ENCODE data around the gene AKAP13. TPM values are rescaled to one million over a fixed set of nuclear protein-coding genes. Genes with fewer than 3 reads are reported as not detected.

AKAP13 gene
- total RNA-seq, 1 donor from 2014 or later, result 145 TPM

GRCh38 chr15:85557385-85557784 is 177.0 kb downstream of the AKAP13 start:
- no peaks in the 10 kb centered on the region for H3K27me3 Mint-ChIP-seq (ENCODE audit: unreplicated experiment)
- no peak for TF ChIP-seq CTCF (IDR thresholded peaks at IDR 0.05; ENCODE audit: partially characterized antibody, unreplicated experiment)
- no peak overlapping the region for H3K4me3 Mint-ChIP-seq (ENCODE audit: unreplicated experiment)
- H3K4me1 Mint-ChIP-seq (ENCODE audit: low read depth, unreplicated experiment), result no peaks in the 10 kb centered on the region
- no peak for DNase-seq
- H3K9me3 Mint-ChIP-seq (ENCODE audit: unreplicated experiment), result no peaks in the 10 kb centered on the region
- no peaks in the 10 kb centered on the region for H3K36me3 Mint-ChIP-seq (ENCODE audit: unreplicated experiment)
- no peak overlapping the region for H3K27ac Mint-ChIP-seq (ENCODE audit: unreplicated experiment)

GRCh38 chr15:85558848-85559247 is 178.4 kb downstream of the AKAP13 start:
- H3K36me3 Mint-ChIP-seq (ENCODE audit: unreplicated experiment), result no peaks in the 10 kb centered on the region
- DNase-seq, result no peak
- no peaks in the 10 kb centered on the region for H3K27me3 Mint-ChIP-seq (ENCODE audit: unreplicated experiment)
- no peak overlapping the region for H3K4me3 Mint-ChIP-seq (ENCODE audit: unreplicated experiment)
- no peaks in the 10 kb centered on the region for H3K9me3 Mint-ChIP-seq (ENCODE audit: unreplicated experiment)
- no peaks in the 10 kb centered on the region for H3K4me1 Mint-ChIP-seq (ENCODE audit: low read depth, unreplicated experiment)
- no peak overlapping the region for H3K27ac Mint-ChIP-seq (ENCODE audit: unreplicated experiment)
- TF ChIP-seq CTCF (IDR thresholded peaks at IDR 0.05; ENCODE audit: partially characterized antibody, unreplicated experiment), result no peak

DNA sequence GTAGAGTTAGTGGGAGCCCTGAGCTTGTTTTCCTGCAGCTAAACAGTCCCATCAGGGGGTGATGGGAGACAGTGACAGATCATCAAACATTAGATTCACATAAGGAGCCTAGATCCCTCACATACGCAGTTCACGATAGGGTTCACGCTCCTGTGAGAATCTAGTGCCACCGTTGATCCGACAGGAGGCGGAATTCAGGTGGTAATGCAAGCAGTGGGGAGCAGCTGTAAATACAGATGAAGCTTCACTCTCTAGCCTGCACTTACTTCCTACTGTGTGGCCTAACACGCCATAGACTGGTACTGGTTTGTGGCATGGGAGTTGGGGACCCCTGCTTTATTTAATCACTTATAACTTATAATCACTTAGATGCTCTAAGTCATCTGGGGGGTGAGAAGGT is 179.1 kb downstream of the AKAP13 start:
- Mint-ChIP-seq H3K4me3 (ENCODE audit: unreplicated experiment) (no peak overlapping the region), H3K36me3 (ENCODE audit: unreplicated experiment) (no peaks in the 10 kb centered on the region), H3K27me3 (ENCODE audit: unreplicated experiment) (no peaks in the 10 kb centered on the region), H3K4me1 (ENCODE audit: low read depth, unreplicated experiment) (peaks cover 1% of the 10 kb centered on the region), H3K9me3 (ENCODE audit: unreplicated experiment) (no peaks in the 10 kb centered on the region), H3K27ac (ENCODE audit: unreplicated experiment) (no peak overlapping the region)
- no peak for TF ChIP-seq CTCF (IDR thresholded peaks at IDR 0.05; ENCODE audit: partially characterized antibody, unreplicated experiment)
- no peak for DNase-seq

DNA sequence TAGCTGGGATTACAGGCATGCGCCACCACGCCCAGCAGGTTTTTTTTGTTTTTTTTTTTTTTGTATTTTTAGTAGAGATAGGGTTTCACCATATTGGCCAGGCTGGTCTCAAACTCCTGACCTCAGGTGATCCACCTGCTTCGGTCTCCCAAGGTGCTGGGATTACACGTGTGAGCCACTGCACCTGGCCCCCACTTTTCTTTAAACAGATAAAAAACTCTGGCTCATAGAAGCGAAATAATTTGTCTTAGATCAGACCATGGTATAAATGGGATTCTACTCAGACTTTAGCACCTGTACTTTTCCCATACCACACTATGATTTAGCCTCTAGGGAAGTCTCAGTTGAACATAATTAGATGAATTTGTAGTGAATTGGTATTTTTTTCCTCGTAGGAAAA is 182.4 kb downstream of the AKAP13 start:
- H3K4me3 Mint-ChIP-seq (ENCODE audit: unreplicated experiment), result no peak overlapping the region

DNA sequence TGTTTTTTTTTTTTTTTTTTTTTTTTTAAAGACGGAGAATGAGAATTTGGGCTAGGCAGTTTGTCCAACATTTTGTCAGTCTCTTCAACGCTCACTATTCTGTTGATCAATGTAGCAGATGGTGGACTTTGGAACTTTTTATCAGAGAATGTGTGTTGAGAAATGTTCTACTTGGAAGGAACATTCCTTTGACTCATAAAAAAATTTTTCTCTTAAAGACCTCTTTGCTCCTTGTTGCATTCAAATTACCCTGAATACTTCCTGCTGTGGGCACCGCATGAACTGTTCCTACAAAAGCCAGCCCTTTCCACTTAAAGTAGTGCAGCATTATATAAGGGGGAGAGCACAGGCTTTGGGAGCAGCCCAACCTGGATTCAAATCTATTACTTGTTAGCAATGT is 182.9 kb downstream of the AKAP13 start:
- no peak overlapping the region for H3K4me3 Mint-ChIP-seq (ENCODE audit: unreplicated experiment)
- no peak overlapping the region for H3K27ac Mint-ChIP-seq (ENCODE audit: unreplicated experiment)
- H3K27me3 Mint-ChIP-seq (ENCODE audit: unreplicated experiment), result no peaks in the 10 kb centered on the region
- peaks cover 5% of the 10 kb centered on the region for H3K4me1 Mint-ChIP-seq (ENCODE audit: low read depth, unreplicated experiment)
- H3K9me3 Mint-ChIP-seq (ENCODE audit: unreplicated experiment), result no peaks in the 10 kb centered on the region
- DNase-seq, result no peak
- H3K36me3 Mint-ChIP-seq (ENCODE audit: unreplicated experiment), result no peaks in the 10 kb centered on the region
- TF ChIP-seq CTCF (IDR thresholded peaks at IDR 0.05; ENCODE audit: partially characterized antibody, unreplicated experiment), result no peak

More for the DNA sequence above, 182.4 kb downstream of the AKAP13 start:
- no peak for DNase-seq
- Mint-ChIP-seq H3K36me3 (ENCODE audit: unreplicated experiment) (no peaks in the 10 kb centered on the region), H3K9me3 (ENCODE audit: unreplicated experiment) (no peaks in the 10 kb centered on the region), H3K27ac (ENCODE audit: unreplicated experiment) (no peak overlapping the region), H3K27me3 (ENCODE audit: unreplicated experiment) (no peaks in the 10 kb centered on the region), H3K4me1 (ENCODE audit: low read depth, unreplicated experiment) (peaks cover 5% of the 10 kb centered on the region)
- TF ChIP-seq CTCF (IDR thresholded peaks at IDR 0.05; ENCODE audit: partially characterized antibody, unreplicated experiment), result no peak
